ENCODE data around the gene ACOXL.
"Not testable (repeated sequence)": the region's sequence is repeated elsewhere in the genome, so short reads cannot be mapped to it uniquely, and the experiment has no call there.

ACOXL gene

GRCh38 chr2:111025288-111025687, 292.9 kb downstream of the ACOXL start:
- DNase-seq = no peak

GRCh38 chr2:111028720-111029119, 296.3 kb downstream of the ACOXL start:
- peak; percentile 32 for DNase-seq

GRCh38 chr2:111029181-111029927, 297.0 kb downstream of the ACOXL start:
- no peak for DNase-seq

GRCh38 chr2:111030260-111030891, 298.0 kb downstream of the ACOXL start:
- DNase-seq = no peak

GRCh38 chr2:111030945-111031344, 298.6 kb downstream of the ACOXL start:
- DNase-seq = no peak

- DNase-seq = no peak
Measured at GRCh38 chr2:111031546-111032478, 299.4 kb downstream of the ACOXL start.

- DNase-seq = no peak
Measured at GRCh38 chr2:111032721-111033429, 300.5 kb downstream of the ACOXL start.

- no peak for DNase-seq
Measured at GRCh38 chr2:111034146-111034545, 301.8 kb downstream of the ACOXL start.

GRCh38 chr2:111034606-111035005, 302.2 kb downstream of the ACOXL start:
- DNase-seq = no peak

- no peak for DNase-seq
Measured at GRCh38 chr2:111035830-111036441, 303.6 kb downstream of the ACOXL start.

- no peak for DNase-seq
Measured at GRCh38 chr2:111037128-111037527, 304.8 kb downstream of the ACOXL start.

- no peak for DNase-seq
Measured at GRCh38 chr2:111039628-111040383, 307.4 kb downstream of the ACOXL start.

GRCh38 chr2:111041398-111042202, 309.2 kb downstream of the ACOXL start:
- DNase-seq = no peak

GRCh38 chr2:111042261-111042660, 309.9 kb downstream of the ACOXL start:
- DNase-seq = no peak

GRCh38 chr2:111042772-111043771, 310.7 kb downstream of the ACOXL start:
- peak; percentile 44 for DNase-seq

GRCh38 chr2:111044066-111044465, 311.7 kb downstream of the ACOXL start:
- DNase-seq = no peak

GRCh38 chr2:111045236-111045635, 312.9 kb downstream of the ACOXL start:
- not testable (repeated sequence) for DNase-seq

GRCh38 chr2:111045771-111046444, 313.5 kb downstream of the ACOXL start:
- DNase-seq = no peak

GRCh38 chr2:111046670-111047069, 314.3 kb downstream of the ACOXL start:
- no peak for DNase-seq
